ENCODE results near the gene OR10A5. TPM values are rescaled to one million over a fixed set of nuclear protein-coding genes. Genes with fewer than 3 reads are reported as not detected.
"Not testable (repeated sequence)": the region's sequence is repeated elsewhere in the genome, so short reads cannot be mapped to it uniquely, and the experiment has no call there.

The OR10A5 gene
- total RNA-seq, 1 donor from 2014 or later: not detected

- intact Hi-C loops (cut with micrococcal nuclease): no loop called here
These were observed 30.3 kb downstream of the OR10A5 start for GRCh38 chr11:6875761-6876160.

- intact Hi-C loops (cut with micrococcal nuclease): no loop called here
These were observed 30.8 kb downstream of the OR10A5 start, which contains the start of gene OR10A4 for GRCh38 chr11:6876325-6876724. Gene OR10A4 (plus strand): TSS chr11:6876625. CDS start chr11:6876648, 23 bp downstream.

GRCh38 chr11:6876914-6877313 is 31.4 kb downstream of the OR10A5 start:
- intact Hi-C loops (cut with micrococcal nuclease): no loop called here

- intact Hi-C loops (cut with micrococcal nuclease): no loop called here
These were observed 37.3 kb downstream of the OR10A5 start for GRCh38 chr11:6882751-6883150.

GRCh38 chr11:6887711-6888110 is 42.2 kb downstream of the OR10A5 start:
- intact Hi-C loops (cut with micrococcal nuclease): not testable (repeated sequence)

- intact Hi-C loops (cut with micrococcal nuclease): no loop called here
These were observed 43.3 kb downstream of the OR10A5 start for GRCh38 chr11:6888830-6889229.

GRCh38 chr11:6889835-6890234 is 44.4 kb downstream of the OR10A5 start:
- intact Hi-C loops (cut with micrococcal nuclease): no loop called here

- intact Hi-C loops (cut with micrococcal nuclease): no loop called here
These were observed 46.9 kb downstream of the OR10A5 start, which contains the start of gene OR2D2 for GRCh38 chr11:6892400-6892799. Gene OR2D2 (minus strand): TSS chr11:6892500. CDS start chr11:6892500, 0 bp downstream.

GRCh38 chr11:6894097-6894496 is 48.6 kb downstream of the OR10A5 start:
- intact Hi-C loops (cut with micrococcal nuclease): no loop called here

GRCh38 chr11:6895010-6895409 is 49.5 kb downstream of the OR10A5 start:
- intact Hi-C loops (cut with micrococcal nuclease): no loop called here

Other genes starting within 250 kb of the OR10A5 start
- 26.9 and 31.4 TPM in 2 replicates for gene RRP8, start 242.1 kb upstream of the OR10A5 start, total RNA-seq
- 128 and 134 TPM in 2 replicates for gene ILK, start 241.9 kb upstream of the OR10A5 start, total RNA-seq
- 123 and 133 TPM in 2 replicates for gene TAF10, start 233.5 kb upstream of the OR10A5 start, total RNA-seq
- 63.3 and 64.4 TPM in 2 replicates for gene TPP1, start 226.3 kb upstream of the OR10A5 start, total RNA-seq
- gene DCHS1, start 189.9 kb upstream of the OR10A5 start, total RNA-seq: 0.43 and 0.45 TPM in 2 replicates
- gene MRPL17, start 162.3 kb upstream of the OR10A5 start, total RNA-seq: 71.3 and 72.4 TPM in 2 replicates
- gene OR2AG2, start 73.7 kb upstream of the OR10A5 start, total RNA-seq: 0.18 and 0.25 TPM in 2 replicates
- not detected in 2 replicates for gene OR2AG1, start 62.7 kb upstream of the OR10A5 start, total RNA-seq
- gene OR6A2, start 46.0 kb upstream of the OR10A5 start, total RNA-seq: 0.23 TPM in 2 replicates
- not detected in 2 replicates for gene OR10A2, start 17.4 kb downstream of the OR10A5 start, total RNA-seq
- not detected in 2 replicates for gene OR10A4, start 30.9 kb downstream of the OR10A5 start, total RNA-seq
- gene OR2D2, start 46.8 kb downstream of the OR10A5 start, total RNA-seq: 0.27 TPM in 1 of 2 replicates, not detected in the other
- gene OR2D3, start 75.3 kb downstream of the OR10A5 start, total RNA-seq: not detected in 2 replicates
- gene ZNF215, start 80.7 kb downstream of the OR10A5 start, total RNA-seq: 3.3 and 3.4 TPM in 2 replicates
- not detected in 2 replicates for gene ZNF214, start 174.7 kb downstream of the OR10A5 start, total RNA-seq
- gene NLRP14, start 174.8 kb downstream of the OR10A5 start, total RNA-seq: 0.11 and 0.39 TPM in 2 replicates
- gene RBMXL2, start 243.3 kb downstream of the OR10A5 start, total RNA-seq: 0.09 TPM in 1 of 2 replicates, not detected in the other

Measured in T-helper 2 cell treated with Interferon-gamma antibody and Interleukin-4, amounts not matched to agents 100 ng/mL and 5 ng/mL, for 36 hours (primary cell).